GM12878 (cell line): Measurements from ENCODE around the gene CELSR3. TPM values are rescaled to one million over a fixed set of nuclear protein-coding genes. Genes with fewer than 3 reads are reported as not detected.

Source experiments
- ATAC-seq: fragments of 200-7000 bp; cut with Tn5 transposase; 3 replicates; pipeline ENCODE4 v1.9.1; 2020; ENCODE audit warnings: mild to moderate bottlenecking, moderate library complexity
- BruUV-seq: library from RNA; stranded (reverse); fragments of 400-500 nt; replicated peaks from 2 replicates; lab custom pipeline; 2021; lab: Mats Ljungman, UMichigan
- CTCF ChIA-PET: fragments of 300-600 bp; sonication (Branson Sonifier 250); formaldehyde crosslinking; extraction: SDS; loops from one replicate; lab custom pipeline; 2021; ENCODE audit warnings: inconsistent platforms; lab: Yijun Ruan, JAX
- POLR2A ChIA-PET: fragments of 350-600 bp; formaldehyde crosslinking; extraction: SDS; loops from one replicate; lab custom pipeline; 2021; ENCODE audit warnings: inconsistent platforms; lab: Charles Lee
- RAD21 ChIA-PET: fragments of 300-600 bp; sonication (Branson Sonifier 250); formaldehyde crosslinking; loops from one replicate; lab custom pipeline; 2023; ENCODE audit warnings: antibody characterized with exemption; ENCODE audit not compliant: unreplicated experiment; lab: Charles Lee
- SMC1A ChIA-PET: fragments of 300-600 bp; sonication (Branson Sonifier 250); formaldehyde crosslinking; loops from one replicate; lab custom pipeline; 2023; ENCODE audit not compliant: unreplicated experiment, uncharacterized antibody; lab: Charles Lee
- DNase-seq: peaks from one replicate; pipeline ENCODE4 v3.0.0-alpha.2; 2011; ENCODE audit warnings: low read depth, low spot score
- FAIRE-seq: peaks from 3 replicates; lab custom pipeline; 2011; peaks lifted over from hg19 to GRCh38; lab: Jason Lieb, UNC
- H2AFZ ChIP-seq: 2 replicates; pipeline ENCODE4 v1.6.0; 2011; ENCODE audit warnings: low read depth, low read length, control low read depth; ENCODE audit not compliant: control insufficient read depth
- H3K27ac ChIP-seq: 2 replicates; pipeline ENCODE4 v1.5.1; 2011; ENCODE audit warnings: control low read depth; ENCODE audit not compliant: control insufficient read depth, insufficient read depth
- H3K27me3 ChIP-seq, 2 experiments: replicated peaks in 1 of 2; 2 replicates each; pipeline versions ENCODE4 v1.6.0 to v1.6.1; 2011; ENCODE audit warnings: low read length in 1 of 2; ENCODE audit not compliant: control insufficient read depth in 2 of 2, insufficient read depth in 2 of 2
- H3K36me3 ChIP-seq, 2 experiments: 2 replicates each; pipeline ENCODE4 v1.5.1; 2011; ENCODE audit warnings: low read length in 1 of 2; ENCODE audit not compliant: control insufficient read depth in 2 of 2, insufficient read depth in 2 of 2
- H3K4me1 ChIP-seq: 2 replicates; pipeline ENCODE4 v1.6.1; 2011; ENCODE audit warnings: mild to moderate bottlenecking, low read length, moderate library complexity, mixed read lengths; ENCODE audit not compliant: control insufficient read depth, insufficient read depth
- H3K4me2 ChIP-seq: 2 replicates; pipeline ENCODE4 v1.6.0; 2011; ENCODE audit warnings: control low read depth; ENCODE audit not compliant: control insufficient read depth, insufficient read depth
- H3K4me3 ChIP-seq: fragments of 200-600 bp; sonication (generic); 2 replicates; pipeline ENCODE4 v1.5.1; 2016
- H3K79me2 ChIP-seq: 2 replicates; pipeline ENCODE4 v1.6.0; 2011; ENCODE audit warnings: low read length; ENCODE audit not compliant: control insufficient read depth, insufficient read depth
- H3K9ac ChIP-seq: 2 replicates; pipeline ENCODE4 v1.8.0; 2011; ENCODE audit warnings: low read length, control low read depth, mixed read lengths; ENCODE audit not compliant: control insufficient read depth, insufficient read depth
- H3K9me3 ChIP-seq: replicated peaks from 3 replicates; pipeline ENCODE4 v1.5.1; 2011; ENCODE audit warnings: mild to moderate bottlenecking, low read length; ENCODE audit not compliant: control insufficient read depth, insufficient read depth
- H4K20me1 ChIP-seq: 2 replicates; pipeline ENCODE4 v1.6.0; 2011; ENCODE audit not compliant: control insufficient read depth, insufficient read depth
- BCL3 ChIP-seq: IDR thresholded peaks from 2 replicates; pipeline ENCODE4 v1.6.1; 2011; ENCODE audit warnings: borderline replicate concordance, low read depth, mild to moderate bottlenecking, moderate library complexity, low read length; ENCODE audit not compliant: insufficient read depth, poor library complexity, severe bottlenecking
- BMI1 ChIP-seq: fragments of 450-650 bp; IDR thresholded peaks from 2 replicates; pipeline ENCODE4 v1.6.1; 2016; ENCODE audit warnings: mild to moderate bottlenecking, moderate library complexity, borderline replicate concordance
- E4F1 ChIP-seq: fragments of 450-650 bp; IDR thresholded peaks from 2 replicates; pipeline ENCODE4 v1.6.1; 2018; ENCODE audit warnings: borderline replicate concordance, mild to moderate bottlenecking; ENCODE audit not compliant: partially characterized antibody
- FOS ChIP-seq: IDR thresholded peaks from 3 replicates; pipeline ENCODE4 v1.6.1; 2011; ENCODE audit warnings: borderline replicate concordance; ENCODE audit not compliant: insufficient read length; ENCODE audit errors: extremely low read depth
- HDGF ChIP-seq: fragments of 450-650 bp; IDR thresholded peaks from 2 replicates; pipeline ENCODE4 v1.6.1; 2016; ENCODE audit warnings: antibody characterized with exemption
- MXI1 ChIP-seq: fragments of 150-350 bp; IDR thresholded peaks from 2 replicates; pipeline ENCODE4 v1.6.1; 2011; ENCODE audit warnings: low read depth, mild to moderate bottlenecking, inconsistent platforms, low read length, improper control_type of control experiment
- NR2C1 ChIP-seq: fragments of 450-650 bp; IDR thresholded peaks from 2 replicates; pipeline ENCODE4 v1.6.1; 2017; ENCODE audit warnings: antibody characterized with exemption, mild to moderate bottlenecking, moderate library complexity
- PAX5 ChIP-seq: IDR thresholded peaks from 2 replicates; pipeline ENCODE4 v1.6.1; 2011; ENCODE audit warnings: low read depth, low read length, borderline replicate concordance
- POLR2AphosphoS2 ChIP-seq: IDR thresholded peaks from 2 replicates; pipeline ENCODE4 v1.6.1; 2011; ENCODE audit warnings: low read depth, mild to moderate bottlenecking, low read length, improper control_type of control experiment, moderate library complexity
- SMAD1 ChIP-seq: fragments of 450-650 bp; IDR thresholded peaks from 2 replicates; pipeline ENCODE4 v1.6.1; 2018; ENCODE audit warnings: mild to moderate bottlenecking, low read depth; ENCODE audit not compliant: partially characterized antibody
- SRF ChIP-seq, 2 experiments: IDR thresholded peaks; 2 replicates each; pipeline ENCODE4 v1.6.1; 2011; ENCODE audit warnings: low read depth in 2 of 2, low read length in 2 of 2, mild to moderate bottlenecking in 1 of 2, moderate library complexity in 1 of 2
- WRNIP1 ChIP-seq: IDR thresholded peaks from 2 replicates; pipeline ENCODE4 v1.6.1; 2011; ENCODE audit warnings: low read depth, low read length, improper control_type of control experiment, borderline replicate concordance
- ZBTB11 ChIP-seq: fragments of 450-650 bp; formaldehyde crosslinking; IDR thresholded peaks from 2 replicates; pipeline ENCODE4 v1.5.0; 2022; ENCODE audit warnings: mild to moderate bottlenecking, missing genetic modification characterization
- WGBS: methylation state at CpG from one replicate; pipeline ENCODE4 v1.1.6; 2016; ENCODE audit warnings: low lambda C conversion rate; ENCODE audit not compliant: insufficient replicate concordance, insufficient coverage; ENCODE audit errors: missing lambda C conversion rate; 5-methylcytosine and 5-hydroxymethylcytosine counted together
- in situ Hi-C: fragments of 300-500 bp; cut with MboI; formaldehyde crosslinking; loops from 9 replicates; pipeline ENCODE4 v1.14.3; 2018; ENCODE audit warnings: mixed read lengths
- intact Hi-C: fragments of 100-400 bp; cut with micrococcal nuclease; formaldehyde crosslinking; loops from one replicate; pipeline ENCODE4 v1.14.2; 2022; ENCODE audit not compliant: unreplicated experiment
- polyA plus RNA-seq, 11 experiments: library from polyadenylated mRNA; depleted of rRNA in 4 of 11; unstranded in 6 of 11; stranded (reverse) in 5 of 11; fragments of >200 nt; fragmentation: Nextera tagmentation in 4 of 11; fragmentation: Illumina TruSeq in 1 of 11; extraction: Ambion mirVana in 4 of 11; extraction: Trizol in 1 of 11; gene quantifications; 1 replicate in 1 of 11; 2 replicates in 10 of 11; pipeline versions ENCODE4 v1.2.1 to v1.2.3, GENCODE V29; 2011 to 2016; ENCODE audit warnings: inconsistent platforms in 2 of 11, missing spikeins in 2 of 11, low read depth in 1 of 11
- total RNA-seq, 4 experiments: library from RNA; depleted of rRNA in 3 of 4; stranded (reverse); fragments of >200 nt in 3 of 4; fragmentation: Illumina TruSeq in 1 of 4; extraction: Trizol in 1 of 4; gene quantifications; 2 replicates each; pipeline versions ENCODE4 v1.2.1 to v1.2.3, GENCODE V29; 2013 to 2021

Gene CELSR3
- total and polyA plus RNA-seq, 10 of the 15 experiments (the other 5 are each of a cell fraction or from before 2014, with no cell fraction given), result 0.08 to 1.6 (median 0.57) TPM

GRCh38 chr3:48600711-48601621 is 61.7 kb downstream of the CELSR3 start:
- DNase-seq (no peak), ATAC-seq (no peak), FAIRE-seq (no peak)
- H3K9me3 ChIP-seq, result no peaks in the 10 kb centered on the region
- ChIA-PET CTCF (no interaction called here), POLR2A (no interaction called here), SMC1A (no interaction called here), RAD21 (no interaction called here)
- WGBS, result 94% methylated on average over 19 of the region's 19 CpGs
- H3K27ac ChIP-seq, result no peak overlapping the region
- in situ Hi-C loops (no loop called here), intact Hi-C loops (no loop called here)
- no peak overlapping the region for H3K4me3 ChIP-seq
- H3K4me2 ChIP-seq, result no peak overlapping the region
- H3K36me3 ChIP-seq, result peaks cover 40 to 50% of the 10 kb centered on the region in 2 experiments
- no peak overlapping the region for H3K9ac ChIP-seq
- H3K27me3 ChIP-seq, result no peaks in the 10 kb centered on the region
- no peaks in the 10 kb centered on the region for H3K79me2 ChIP-seq
- no peaks in the 10 kb centered on the region; the same call in 1 of the 2 replicates for H3K4me1 ChIP-seq
- BruUV-seq, result no TSS peak
- peaks cover 4% of the 10 kb centered on the region; the same call in 1 of the 2 replicates for H4K20me1 ChIP-seq
- H2AFZ ChIP-seq, result no peak overlapping the region
- TF ChIP-seq PAX5, result no peak
- TF ChIP-seq BMI1, result no peak
- no peak for TF ChIP-seq SMAD1
- TF ChIP-seq HDGF, result no peak
- no peak for TF ChIP-seq ZBTB11 (CRISPR knock-in tag)
- no peak for TF ChIP-seq NR2C1
- TF ChIP-seq FOS, result no peak
- TF ChIP-seq POLR2AphosphoS2, result no peak
- TF ChIP-seq SRF (IDR thresholded peaks at IDR 0.05; ENCODE audit: low read depth in 2 of 2, low read length in 2 of 2), result no peak
- TF ChIP-seq E4F1, result no peak
- TF ChIP-seq BCL3, result no peak
- no peak for TF ChIP-seq MXI1
- no peak for TF ChIP-seq WRNIP1
